DLD1 (cell line): ENCODE data around the gene SYT9.

ENCODE experiments used
- in situ Hi-C: cut with HindIII; loops from 2 replicates; pipeline ENCODE4 v1.10.0; 2017; ENCODE audit warnings: low sequenced_read_pairs

Gene SYT9

DNA sequence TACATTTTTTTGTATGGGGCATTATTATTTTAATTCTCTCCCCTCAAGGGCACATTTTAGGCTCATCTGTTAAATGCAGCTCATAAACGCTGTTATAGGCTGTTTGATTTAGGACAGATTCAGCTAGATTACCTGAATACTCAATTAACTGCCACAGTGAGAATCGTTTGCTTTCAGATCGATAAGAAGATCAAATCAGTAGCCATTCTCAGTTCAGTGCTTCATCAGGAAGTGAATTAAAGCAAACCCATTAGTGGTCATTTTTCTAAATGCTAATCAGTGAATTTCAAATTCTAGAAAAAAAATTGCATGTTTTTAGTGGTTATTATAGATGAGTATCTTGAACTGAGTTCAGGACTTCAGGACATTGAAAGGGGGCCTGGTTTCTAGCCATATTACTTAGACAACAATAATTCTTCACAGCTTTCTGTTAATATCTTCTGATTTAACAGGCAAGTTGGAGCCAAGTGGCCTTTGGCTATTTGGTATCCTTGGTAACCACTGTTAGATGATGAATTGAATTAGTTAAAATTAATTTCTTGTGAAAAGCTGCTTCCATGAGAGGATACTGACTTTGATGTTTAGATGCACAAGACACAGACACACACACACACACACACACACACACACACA, 18.6 kb downstream of the SYT9 start:
- in situ Hi-C loops, result no loop called here

DNA sequence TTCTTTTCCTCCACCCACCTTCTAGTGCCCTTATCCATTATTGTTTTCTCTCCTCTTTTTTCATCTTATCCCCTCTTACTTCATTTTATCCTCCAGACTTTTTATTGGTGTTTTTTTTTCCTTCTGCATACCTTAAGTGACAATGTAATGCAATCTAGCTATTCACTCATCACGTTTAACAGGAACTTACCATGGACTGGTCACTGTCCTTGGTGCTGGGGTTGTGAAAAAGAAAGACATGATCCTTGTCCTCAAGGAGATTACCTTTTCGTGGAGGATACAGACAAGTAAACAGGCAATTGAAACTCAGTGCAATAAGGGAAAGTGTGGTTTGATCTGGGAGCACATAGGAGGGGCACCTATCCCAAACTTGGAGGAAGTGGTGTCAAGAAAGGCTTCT, 20.7 kb downstream of the SYT9 start:
- in situ Hi-C loops, result no loop called here

DNA sequence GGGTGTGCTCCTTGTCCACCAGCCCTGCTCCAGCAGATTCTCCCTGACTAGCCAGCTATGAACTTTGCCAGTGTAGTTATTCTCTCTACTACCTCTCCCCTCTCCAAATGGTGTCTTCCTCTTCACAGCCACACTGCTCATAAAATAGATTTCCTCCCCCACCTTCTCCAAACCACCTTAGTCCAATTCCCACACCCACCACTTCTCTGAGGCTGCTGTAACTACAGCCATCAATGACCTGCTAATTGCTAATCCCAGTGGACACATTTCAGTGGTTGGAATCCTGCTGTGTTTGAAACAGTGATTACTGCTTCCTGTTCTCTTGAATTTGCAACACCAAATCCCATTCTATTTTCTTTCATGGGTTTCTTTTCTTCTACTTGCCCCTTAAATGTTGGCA, 23.4 kb downstream of the SYT9 start:
- in situ Hi-C loops, result no loop called here

DNA sequence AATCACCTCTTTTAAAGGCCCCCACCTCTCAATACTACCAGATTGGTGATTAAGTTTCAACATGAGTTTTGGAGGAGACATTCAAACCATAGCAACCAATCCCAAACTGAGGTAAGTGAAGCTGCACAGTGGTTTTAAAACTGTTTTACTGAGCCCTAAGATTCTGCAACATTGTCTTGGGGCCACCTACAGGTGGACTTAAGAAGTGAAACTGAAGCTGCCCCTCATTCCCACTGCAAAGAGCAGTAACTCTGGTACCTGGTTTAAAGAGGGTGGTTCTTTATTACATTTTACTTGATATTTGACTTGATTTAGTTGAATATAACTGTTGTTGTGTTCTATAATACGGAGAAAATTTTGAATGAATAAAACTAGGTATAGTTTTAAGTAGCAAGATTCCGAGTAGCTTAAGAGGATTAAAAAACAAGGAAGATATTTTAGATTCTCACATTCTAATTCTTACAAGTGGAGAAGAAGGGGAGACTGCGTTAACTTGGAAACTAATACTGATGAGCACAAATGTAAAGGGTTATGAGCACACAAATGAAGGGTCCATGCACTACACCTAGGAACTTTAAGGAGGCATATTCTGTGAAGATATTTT, 26.7 kb downstream of the SYT9 start:
- in situ Hi-C loops, result no loop called here

DNA sequence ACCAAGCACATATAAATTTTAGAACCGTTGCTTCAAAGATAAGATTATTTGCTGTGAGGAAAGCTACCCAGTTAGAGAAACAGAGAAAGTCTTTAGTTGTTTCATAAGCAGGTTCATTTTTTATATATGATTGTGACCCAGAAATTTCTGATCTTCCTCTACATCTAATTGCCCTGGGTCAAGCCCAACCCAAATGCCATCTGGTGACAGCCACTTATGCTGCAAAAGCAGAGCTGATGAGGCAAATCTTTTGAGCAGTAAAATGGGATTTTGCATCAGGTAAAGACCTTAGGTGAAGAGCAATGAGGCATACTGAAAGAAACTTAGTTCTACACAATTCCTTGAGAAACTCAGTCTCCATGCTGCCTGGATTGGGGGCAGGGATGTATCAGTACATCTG, 28.0 kb downstream of the SYT9 start:
- in situ Hi-C loops, result no loop called here

DNA sequence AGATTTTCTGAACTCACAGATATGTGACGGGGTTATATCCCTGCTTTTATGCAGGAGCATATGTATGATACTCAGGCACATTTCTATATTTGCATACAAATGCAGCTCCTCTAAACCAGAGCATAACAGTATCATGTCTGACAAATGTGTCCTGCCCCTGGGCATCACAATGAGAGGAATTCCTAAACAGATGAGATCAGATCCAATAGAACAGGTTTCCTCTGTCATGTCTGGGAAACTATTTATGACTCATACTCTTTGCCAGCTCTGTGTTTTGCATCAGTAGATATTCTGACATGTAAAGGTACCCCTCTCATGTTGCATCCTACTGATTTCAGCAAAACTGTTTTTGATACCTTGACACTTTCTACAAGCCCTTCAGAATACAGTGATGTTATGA, 29.4 kb downstream of the SYT9 start:
- in situ Hi-C loops, result no loop called here

DNA sequence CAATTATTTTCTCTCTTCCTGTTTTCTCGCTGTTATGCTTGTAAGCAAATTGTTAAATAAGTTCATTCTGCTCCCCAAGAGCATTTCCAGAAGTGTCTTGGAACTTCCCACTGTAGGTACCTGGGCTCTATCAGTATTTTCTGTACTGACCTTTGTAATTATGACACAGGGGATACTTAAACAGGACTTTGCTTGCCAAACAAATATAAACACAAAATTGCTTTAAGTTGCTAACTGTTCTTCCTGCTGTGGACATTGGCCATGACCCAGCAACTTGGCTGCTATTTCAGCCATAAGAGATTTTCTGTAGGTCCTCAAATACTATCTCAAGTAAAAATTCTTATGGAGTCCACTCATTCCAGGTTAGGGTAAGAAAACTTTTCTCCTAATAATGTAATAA, 30.1 kb downstream of the SYT9 start:
- in situ Hi-C loops, result no loop called here

DNA sequence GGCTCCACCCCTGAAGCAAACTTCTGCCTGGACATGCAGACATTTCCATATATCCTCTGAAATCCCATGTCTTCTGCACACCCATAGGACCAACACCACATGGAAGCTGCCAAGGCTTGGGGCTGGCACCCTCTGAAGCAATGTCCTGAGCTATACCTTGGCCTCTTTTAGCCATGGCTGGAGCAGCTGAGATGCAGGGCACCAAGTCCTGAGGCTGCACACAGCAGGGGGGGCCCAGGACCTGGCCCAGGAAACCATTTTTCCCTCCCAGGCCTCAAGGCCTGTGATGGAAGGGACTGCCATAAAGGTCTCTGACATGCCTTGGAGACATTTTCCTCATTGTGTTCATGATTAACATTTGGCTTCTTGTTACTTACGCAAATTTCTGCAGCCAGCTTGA, 34.5 kb downstream of the SYT9 start:
- in situ Hi-C loops, result no loop called here

DNA sequence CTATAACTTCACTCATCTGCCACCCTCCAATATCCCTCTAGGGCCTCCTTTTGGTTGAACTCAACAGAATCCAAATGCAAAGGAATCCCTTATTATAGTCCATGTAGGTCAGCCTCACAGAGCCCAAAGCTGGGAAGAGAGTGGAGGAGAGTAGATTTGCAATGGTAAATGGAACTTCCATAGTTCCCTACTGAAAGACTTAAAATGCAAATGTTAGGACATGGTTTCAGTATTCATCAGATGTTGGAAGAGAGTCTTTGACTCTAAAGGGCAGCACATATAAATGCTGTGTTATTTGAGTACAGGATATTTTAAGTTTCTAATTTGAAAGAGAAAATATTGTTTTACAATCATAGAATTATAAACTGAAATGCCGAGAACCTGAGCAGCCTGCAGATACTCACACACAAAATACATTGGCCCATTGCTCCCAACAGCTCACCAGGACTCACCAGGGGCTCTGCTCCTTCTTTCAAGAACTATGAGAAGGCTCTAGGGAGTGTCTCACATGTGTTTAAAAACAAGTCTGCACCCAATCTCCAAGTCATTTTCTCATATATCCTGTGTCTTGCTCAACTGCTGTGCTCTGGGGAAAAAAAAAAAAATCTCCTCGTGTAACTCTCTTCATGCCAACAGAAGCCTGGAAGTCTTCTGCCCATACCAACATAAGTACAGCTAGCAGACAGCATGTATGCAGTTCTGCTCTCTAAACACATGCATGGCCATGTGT, 39.6 kb downstream of the SYT9 start:
- in situ Hi-C loops, result no loop called here

DNA sequence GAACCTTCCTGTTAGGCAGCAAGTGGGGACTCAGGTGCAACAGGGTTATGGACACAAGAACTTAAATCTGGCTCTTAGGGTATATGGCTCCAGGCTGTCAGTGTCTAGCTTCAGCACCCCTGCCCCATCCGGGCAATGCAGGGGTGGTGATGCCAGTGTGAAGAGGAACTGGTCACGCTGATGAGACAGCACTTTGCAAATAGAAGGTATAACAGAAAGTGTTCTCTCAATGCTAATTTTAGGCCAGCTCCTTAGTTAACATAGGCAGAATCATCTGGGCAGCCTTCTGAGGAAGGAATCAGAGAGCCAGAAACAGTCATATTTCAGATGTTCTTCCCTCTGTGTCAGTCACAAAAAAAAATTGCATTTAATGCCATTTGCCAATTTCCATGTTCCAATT, 41.2 kb downstream of the SYT9 start:
- in situ Hi-C loops, result no loop called here

DNA sequence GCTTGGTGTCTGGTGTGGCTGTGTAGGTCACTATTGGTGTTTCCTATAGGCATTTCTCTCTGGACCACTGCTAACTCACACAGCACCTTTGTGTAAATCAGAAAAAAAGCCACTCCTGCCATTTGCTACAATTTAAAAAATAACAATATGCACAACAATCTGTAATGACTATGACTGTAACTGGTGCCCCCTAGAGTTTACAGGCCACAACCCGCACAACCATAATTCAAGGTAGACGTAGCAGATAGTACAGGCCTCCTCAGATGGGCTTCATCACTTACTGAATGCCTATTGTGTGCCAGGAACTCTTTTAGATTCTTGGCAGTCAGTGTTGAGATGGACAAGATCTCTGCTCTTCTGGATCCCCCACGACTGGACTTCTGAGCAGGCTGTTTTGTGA, 47.7 kb downstream of the SYT9 start:
- in situ Hi-C loops, result no loop called here

DNA sequence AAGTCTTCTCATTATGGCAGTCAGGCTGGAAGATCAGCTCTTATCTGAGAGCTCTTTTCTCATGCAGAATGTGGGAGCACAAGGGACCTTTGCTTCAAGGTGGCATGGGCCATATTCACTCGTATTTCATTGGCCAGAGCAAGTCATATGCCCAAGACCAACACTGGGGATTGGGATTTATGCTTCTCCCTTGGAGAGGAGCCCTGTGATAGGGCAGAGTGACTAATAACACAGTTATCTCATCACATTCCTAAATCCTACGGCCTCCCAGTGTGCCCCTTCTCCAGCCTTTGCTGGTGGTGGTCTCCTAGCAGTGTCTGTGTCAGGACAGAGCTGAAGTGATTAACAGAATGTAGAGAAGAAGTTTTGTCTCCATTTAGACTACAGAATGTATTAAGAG, 48.6 kb downstream of the SYT9 start:
- in situ Hi-C loops, result loop anchor here (25.0 kb wide), 1 partner anchor 238 kb away; no protein-coding TSS in a partner anchor

DNA sequence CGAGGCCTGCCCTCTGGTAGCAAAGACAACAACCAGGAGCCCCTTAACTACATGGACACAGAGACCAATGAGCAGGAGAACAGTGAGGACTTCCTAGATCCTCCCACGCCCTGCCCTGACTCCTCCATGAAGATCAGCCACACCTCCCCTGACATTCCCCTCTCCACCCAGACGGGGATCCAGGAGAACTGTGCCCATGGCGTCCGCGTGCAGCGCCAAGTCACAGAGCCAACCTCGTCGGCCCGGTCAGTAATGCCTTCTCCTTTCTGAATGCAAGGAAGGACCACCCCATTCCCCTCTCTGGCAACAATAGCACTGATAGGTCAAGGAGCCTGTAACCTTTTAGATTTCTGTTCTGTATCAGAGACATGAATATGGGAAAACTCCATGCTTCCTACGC, 51.4 kb downstream of the SYT9 start:
- in situ Hi-C loops, result loop anchor here (25.0 kb wide), 1 partner anchor 241 kb away; no protein-coding TSS in a partner anchor

DNA sequence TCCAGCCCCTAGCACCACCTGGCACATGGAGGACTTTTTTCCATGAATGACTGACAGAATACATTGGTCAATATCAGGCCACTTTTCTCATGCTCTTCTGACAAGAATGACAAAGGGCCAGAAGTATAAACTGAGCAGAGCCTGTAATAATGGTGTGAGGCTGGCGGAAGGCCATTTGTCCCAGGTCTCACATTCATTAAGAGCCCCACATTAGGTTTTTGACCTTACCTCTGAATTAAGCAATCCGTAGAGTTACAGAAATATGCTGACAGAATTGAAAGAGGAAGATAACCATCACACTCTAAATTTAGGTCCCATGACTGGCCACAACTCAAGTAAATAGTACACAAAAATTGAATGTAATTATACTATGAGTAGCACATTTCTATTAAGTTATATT, 55.2 kb downstream of the SYT9 start:
- in situ Hi-C loops, result loop anchor here (25.0 kb wide), 1 partner anchor 245 kb away; no protein-coding TSS in a partner anchor

DNA sequence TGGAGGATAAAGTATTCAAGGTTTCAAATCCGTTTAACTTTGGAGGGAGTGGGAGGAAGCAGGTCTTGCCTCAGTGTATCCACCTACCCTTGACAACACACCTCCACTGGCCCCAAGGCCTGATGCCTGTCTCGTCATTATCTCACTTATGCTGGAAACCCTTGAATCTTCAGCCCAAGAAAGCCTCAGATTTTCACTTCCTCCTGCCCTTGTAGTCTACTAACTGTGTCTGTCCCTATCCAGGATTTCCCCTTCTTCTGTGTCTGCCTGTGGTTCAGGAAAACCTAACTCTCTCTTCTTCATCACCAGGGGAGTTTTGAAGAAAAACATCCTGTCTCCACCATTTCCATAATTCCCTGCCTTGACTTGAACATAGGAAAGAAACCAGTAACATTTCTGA, 56.1 kb downstream of the SYT9 start:
- in situ Hi-C loops, result loop anchor here (25.0 kb wide), 1 partner anchor 246 kb away; no protein-coding TSS in a partner anchor

DNA sequence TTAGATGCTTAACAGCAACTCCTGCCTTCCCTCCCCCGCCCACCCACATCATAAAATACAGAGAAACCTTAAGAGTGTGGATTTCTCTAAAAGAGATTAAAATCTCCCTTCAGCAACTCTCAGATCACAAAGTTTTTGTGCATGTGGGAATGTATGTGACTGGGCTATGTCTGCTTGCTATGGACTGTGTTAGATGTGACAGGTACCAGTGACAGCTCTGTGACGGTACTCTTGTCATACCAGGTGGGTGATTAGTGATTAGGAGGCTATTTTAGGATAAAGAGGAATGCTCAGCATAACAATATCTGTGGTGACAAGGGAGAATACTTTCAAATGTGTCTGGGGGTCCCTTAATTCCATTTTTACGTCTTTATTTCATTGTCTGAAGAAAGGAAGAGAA, 60.2 kb downstream of the SYT9 start:
- in situ Hi-C loops, result loop anchor here (25.0 kb wide), 1 partner anchor 250 kb away; no protein-coding TSS in a partner anchor

DNA sequence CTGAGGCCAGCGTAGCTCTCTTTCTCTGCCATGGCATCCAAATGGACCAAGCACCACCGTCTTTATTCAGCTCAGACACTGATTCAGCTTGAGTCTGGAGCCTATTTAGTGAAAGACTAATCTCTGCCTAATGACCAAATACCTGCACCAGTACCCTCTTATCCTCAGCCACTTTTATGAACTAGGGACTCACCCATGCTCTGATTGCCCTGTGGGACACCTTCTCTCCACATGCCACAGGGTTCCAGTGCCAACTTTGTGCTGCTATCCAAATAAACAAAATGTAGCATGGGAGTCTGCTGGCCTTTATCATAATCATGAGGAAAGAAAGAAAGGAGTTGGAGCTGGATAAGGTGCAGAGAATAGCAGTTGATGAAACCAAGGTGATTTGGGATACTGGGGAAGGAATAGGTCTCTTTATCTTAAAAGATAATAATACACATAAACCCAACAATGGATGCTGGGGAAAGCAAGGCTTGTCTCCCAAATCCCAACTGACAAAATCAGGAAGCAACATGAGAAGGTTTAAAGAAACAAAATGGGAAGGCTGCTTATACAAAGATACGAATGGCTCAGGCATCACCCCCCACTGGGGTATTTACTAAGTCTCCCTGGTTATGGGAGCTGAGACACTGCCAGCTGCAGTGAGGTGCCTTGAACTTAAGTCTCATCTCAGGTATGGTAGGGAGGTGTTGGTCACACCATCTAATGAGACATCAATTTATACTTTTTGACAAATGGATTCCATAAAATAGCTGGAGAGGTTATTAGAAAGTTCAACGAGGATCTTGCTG, 63.3 kb downstream of the SYT9 start:
- in situ Hi-C loops, result loop anchor here (25.0 kb wide), 1 partner anchor 253 kb away; no protein-coding TSS in a partner anchor

DNA sequence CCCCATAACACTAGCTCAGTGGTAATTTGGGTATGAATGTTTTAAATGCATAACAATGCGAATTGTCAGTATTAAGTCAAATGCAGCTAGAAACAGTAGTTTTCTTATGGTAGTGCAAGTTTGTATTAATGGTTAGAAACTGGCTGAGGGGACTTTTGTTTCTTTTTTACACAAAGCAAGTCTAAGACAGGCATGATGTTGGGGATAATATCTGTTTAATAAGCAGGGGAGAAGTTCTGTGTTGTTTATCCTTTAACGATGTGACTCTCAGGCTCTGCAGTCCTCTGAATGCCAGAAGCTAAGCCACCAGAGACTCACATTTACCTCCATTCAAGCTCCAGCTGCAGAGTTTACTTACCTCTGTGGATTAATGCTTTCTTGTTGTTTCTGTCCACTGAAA, 67.8 kb downstream of the SYT9 start:
- in situ Hi-C loops, result loop anchor here (25.0 kb wide), 1 partner anchor 257 kb away; no protein-coding TSS in a partner anchor

DNA sequence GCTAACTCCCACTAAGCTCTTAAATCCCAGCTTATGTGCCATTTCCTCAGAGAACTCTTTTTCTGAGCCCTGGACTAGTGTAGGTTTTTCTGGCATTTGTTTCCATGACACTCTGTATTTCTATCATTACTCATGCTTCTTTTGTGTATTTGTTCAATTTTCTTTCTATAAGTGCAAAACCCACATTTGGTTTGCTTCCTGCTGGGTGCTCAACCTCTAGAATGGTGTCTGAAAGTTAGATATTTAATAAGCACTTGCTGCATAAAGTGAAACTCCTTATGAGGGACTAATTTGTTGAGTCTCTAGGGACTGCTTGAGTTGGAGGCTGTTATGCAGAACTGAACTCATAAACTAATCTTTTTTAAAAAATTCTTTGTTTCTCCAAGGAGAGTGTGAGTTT, 68.6 kb downstream of the SYT9 start:
- in situ Hi-C loops, result loop anchor here (25.0 kb wide), 1 partner anchor 258 kb away; no protein-coding TSS in a partner anchor

DNA sequence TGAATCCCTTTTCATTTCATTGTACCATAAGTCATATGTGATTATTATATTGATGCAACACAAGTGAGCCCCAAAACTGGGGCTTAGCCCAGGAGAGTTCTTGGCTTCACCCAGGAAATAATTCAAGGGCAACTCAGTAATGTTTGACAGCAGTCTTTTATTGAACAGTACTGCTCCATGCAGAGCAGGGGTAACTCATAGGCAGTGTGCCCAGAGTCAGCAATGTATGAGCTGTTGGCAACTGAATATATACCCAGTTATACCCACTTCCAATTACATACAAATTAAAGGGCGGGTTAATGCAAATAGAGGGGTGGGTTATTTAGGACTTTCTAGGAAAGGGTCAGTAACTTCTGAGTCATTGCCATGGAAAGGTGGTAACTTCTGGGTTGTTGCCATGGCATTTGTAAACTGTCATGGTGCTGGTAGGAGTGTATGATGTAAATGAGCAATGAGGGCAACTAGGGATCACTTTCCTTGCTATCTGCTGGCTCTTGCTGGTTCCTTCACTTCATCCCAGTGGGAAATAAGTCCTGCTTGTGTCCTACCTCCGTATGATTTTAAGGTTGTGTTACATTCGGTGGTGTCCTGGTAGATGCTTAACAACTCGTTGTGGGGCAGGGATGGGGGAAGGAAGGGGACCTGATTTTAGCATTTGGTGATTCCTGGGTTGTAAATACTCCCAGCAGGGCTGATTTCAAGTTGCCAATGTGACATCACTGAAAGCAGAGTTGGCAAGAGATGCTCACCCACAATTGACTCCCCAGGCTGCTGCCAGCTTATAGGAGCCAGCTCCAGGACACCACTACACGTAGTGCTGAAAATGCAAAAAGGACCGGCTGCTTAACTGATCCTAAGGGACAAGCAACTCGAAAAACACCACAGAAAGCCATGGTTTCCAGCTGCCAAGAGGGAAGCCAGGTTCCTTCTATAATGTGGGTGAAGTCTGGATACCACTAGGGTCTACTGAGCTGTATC, 70.1 kb downstream of the SYT9 start:
- in situ Hi-C loops, result loop anchor here (25.0 kb wide), 1 partner anchor 259 kb away; no protein-coding TSS in a partner anchor
